Activated naive CD4-positive, alpha-beta T cell treated with anti-CD3 and anti-CD28 coated beads, Interleukin-2, amount 10 ng/mL, durations not matched to agents 7 days and 5 days (primary cell): ENCODE data around the gene GIPC1.

Experiments used
- CTCF ChIA-PET: fragments of 350-600 bp; sonication (Branson Sonifier 250); formaldehyde crosslinking; loops from one replicate; lab custom pipeline; 2021; ENCODE audit warnings: antibody characterized with exemption; lab: Charles Lee
- DNase-seq: peaks from one replicate; pipeline ENCODE4 v3.0.0-alpha.2; 2020
- H3K27ac Mint-ChIP-seq: one replicate; pipeline ENCODE4 v1.8.0; 2021; ENCODE audit warnings: mild to moderate bottlenecking, moderate library complexity, mixed read lengths
- H3K27me3 Mint-ChIP-seq: one replicate; pipeline ENCODE4 v1.8.0; 2021; ENCODE audit warnings: mild to moderate bottlenecking, mixed read lengths
- H3K36me3 Mint-ChIP-seq: one replicate; pipeline ENCODE4 v1.8.0; 2021; ENCODE audit warnings: mixed read lengths
- H3K4me1 Mint-ChIP-seq: one replicate; pipeline ENCODE4 v1.8.0; 2021; ENCODE audit warnings: mixed read lengths
- H3K4me3 Mint-ChIP-seq: one replicate; pipeline ENCODE4 v1.8.0; 2021; ENCODE audit warnings: mild to moderate bottlenecking, moderate library complexity, mixed read lengths
- H3K9me3 Mint-ChIP-seq: one replicate; pipeline ENCODE4 v1.8.0; 2021; ENCODE audit warnings: mixed read lengths

GIPC1 gene

GRCh38 chr19:14437578-14438140 is 58.3 kb downstream of the GIPC1 start:
- CTCF ChIA-PET = interaction anchor here (1.2 to 1.4 kb wide), 2 partner anchors 9 to 35 kb away, joined by 3 read pairs; no protein-coding TSS in a partner anchor
- H3K4me3 Mint-ChIP-seq = no peak overlapping the region
- H3K9me3 Mint-ChIP-seq = no peaks in the 10 kb centered on the region
- H3K27ac Mint-ChIP-seq = peak overlapping the region; percentile 45
- H3K27me3 Mint-ChIP-seq = no peaks in the 10 kb centered on the region
- H3K36me3 Mint-ChIP-seq = peaks cover 27% of the 10 kb centered on the region
- H3K4me1 Mint-ChIP-seq = peaks cover 61% of the 10 kb centered on the region
- DNase-seq = no peak

- no peaks in the 10 kb centered on the region for H3K9me3 Mint-ChIP-seq
- peaks cover 63% of the 10 kb centered on the region for H3K4me1 Mint-ChIP-seq
- H3K36me3 Mint-ChIP-seq = peaks cover 15% of the 10 kb centered on the region
- H3K27me3 Mint-ChIP-seq = peaks cover 17% of the 10 kb centered on the region
- H3K27ac Mint-ChIP-seq = no peak overlapping the region
- no peak for DNase-seq
- CTCF ChIA-PET = interaction anchor here (1.5 kb wide), 1 partner anchor 45 kb away, joined by 3 read pairs; no protein-coding TSS in a partner anchor
- H3K4me3 Mint-ChIP-seq = peak overlapping the region; percentile 79
Observed at GRCh38 chr19:14435320-14436050, 60.4 kb downstream of the GIPC1 start.

GRCh38 chr19:14434543-14435319 is 61.2 kb downstream of the GIPC1 start:
- no peaks in the 10 kb centered on the region for H3K9me3 Mint-ChIP-seq
- peak; percentile 41 for DNase-seq
- peaks cover 24% of the 10 kb centered on the region for H3K27me3 Mint-ChIP-seq

GRCh38 chr19:14433554-14434501 is 62.1 kb downstream of the GIPC1 start:
- H3K9me3 Mint-ChIP-seq = no peaks in the 10 kb centered on the region
- peaks cover 49% of the 10 kb centered on the region for H3K4me1 Mint-ChIP-seq

More at GRCh38 chr19:14434543-14435319, 61.2 kb downstream of the GIPC1 start:
- CTCF ChIA-PET = interaction anchor here (1.2 to 1.5 kb wide), 2 partner anchors 40 to 46 kb away, joined by 3 to 5 read pairs; partner anchors contain the start of gene PTGER1
- peaks cover 8% of the 10 kb centered on the region for H3K36me3 Mint-ChIP-seq
- peaks cover 58% of the 10 kb centered on the region for H3K4me1 Mint-ChIP-seq
- H3K27ac Mint-ChIP-seq = peak overlapping the region; percentile 83
- H3K4me3 Mint-ChIP-seq = peak overlapping the region; percentile 79

GRCh38 chr19:14432791-14433553 is 63.0 kb downstream of the GIPC1 start, which contains the start of gene PKN1:
TSS of gene PKN1 (plus strand) at chr19:14433306. CDS start at chr19:14433522, 216 bp downstream.
- Mint-ChIP-seq H3K27me3 (peaks cover 36% of the 10 kb centered on the region), H3K36me3 (peaks cover 8% of the 10 kb centered on the region), H3K4me1 (peaks cover 43% of the 10 kb centered on the region), H3K27ac (peak within 1 kb of the TSS; percentile 84), H3K4me3 (peak within 1 kb of the TSS; percentile 79), H3K9me3 (no peaks in the 10 kb centered on the region)
- peak; percentile 69 for DNase-seq
- CTCF ChIA-PET = interaction anchor here (0.6 to 3.7 kb wide), 9 partner anchors 9 to 51 kb away, joined by 3 to 31 read pairs (median 8); no protein-coding TSS in a partner anchor

More at GRCh38 chr19:14433554-14434501, 62.1 kb downstream of the GIPC1 start:
- peak; percentile 58 for DNase-seq
- Mint-ChIP-seq H3K36me3 (peaks cover 8% of the 10 kb centered on the region), H3K27me3 (peaks cover 33% of the 10 kb centered on the region), H3K27ac (peak overlapping the region; percentile 74), H3K4me3 (peak overlapping the region; percentile 79)
- CTCF ChIA-PET = interaction anchor here (0.7 to 1.2 kb wide), 4 partner anchors 9 to 46 kb away, joined by 3 to 5 read pairs (median 4); partner anchors contain the start of gene PTGER1

GRCh38 chr19:14430712-14431111 is 65.2 kb downstream of the GIPC1 start:
- peak overlapping the region; percentile 2 for H3K4me3 Mint-ChIP-seq
- H3K36me3 Mint-ChIP-seq = peaks cover 6% of the 10 kb centered on the region
- H3K27ac Mint-ChIP-seq = peak overlapping the region; percentile 34
- no peak for DNase-seq
- peaks cover 38% of the 10 kb centered on the region for H3K4me1 Mint-ChIP-seq
- H3K9me3 Mint-ChIP-seq = no peaks in the 10 kb centered on the region
- H3K27me3 Mint-ChIP-seq = peaks cover 42% of the 10 kb centered on the region
- CTCF ChIA-PET = interaction anchor here (0.7 to 3.7 kb wide), 5 partner anchors 11 to 73 kb away, joined by 3 to 31 read pairs (median 8); partner anchors contain the start of gene DDX39A

GRCh38 chr19:14428882-14429416 is 67.0 kb downstream of the GIPC1 start:
- CTCF ChIA-PET = interaction anchor here (0.9 to 1.4 kb wide), 7 partner anchors 9 to 77 kb away, joined by 3 to 6 read pairs (median 3); no protein-coding TSS in a partner anchor
- no peak overlapping the region for H3K27ac Mint-ChIP-seq
- no peak overlapping the region for H3K4me3 Mint-ChIP-seq
- peaks cover 42% of the 10 kb centered on the region for H3K27me3 Mint-ChIP-seq
- peaks cover 23% of the 10 kb centered on the region for H3K4me1 Mint-ChIP-seq
- no peak for DNase-seq
- no peaks in the 10 kb centered on the region for H3K9me3 Mint-ChIP-seq
- no peaks in the 10 kb centered on the region for H3K36me3 Mint-ChIP-seq
